HepG2 (cell line): ENCODE data around the gene CTNND1. TPM values are rescaled to one million over a fixed set of nuclear protein-coding genes. Genes with fewer than 3 reads are reported as not detected.

Source experiments
- ARID2 ChIP-seq: sonication (generic); formaldehyde crosslinking; IDR thresholded peaks from 2 replicates; pipeline ENCODE4 v1.8.1; 2022; ENCODE audit warnings: mild to moderate bottlenecking, missing genetic modification reagents, borderline replicate concordance
- DNMT3B ChIP-seq: conservative IDR thresholded peaks from 2 replicates; pipeline ENCODE4 v1.6.1; 2016; ENCODE audit warnings: missing biosample characterization, control low read depth
- ELK4 ChIP-seq: sonication (generic); formaldehyde crosslinking; IDR thresholded peaks from 2 replicates; pipeline ENCODE4 v1.9.0; 2021; ENCODE audit warnings: missing genetic modification reagents, borderline replicate concordance
- HCFC1 ChIP-seq: fragments of 150-350 bp; IDR thresholded peaks from 2 replicates; pipeline ENCODE4 v1.6.1; 2014; ENCODE audit warnings: low read depth, low read length
- MED8 ChIP-seq: sonication (generic); formaldehyde crosslinking; IDR thresholded peaks from 2 replicates; pipeline ENCODE4 v1.8.1; 2023; ENCODE audit warnings: mild to moderate bottlenecking, missing genetic modification reagents; ENCODE audit not compliant: insufficient replicate concordance
- MEF2D ChIP-seq: sonication (generic); formaldehyde crosslinking; IDR thresholded peaks from 2 replicates; pipeline ENCODE4 v1.5.1; 2020; ENCODE audit warnings: mild to moderate bottlenecking, missing genetic modification reagents
- REL ChIP-seq: sonication (generic); formaldehyde crosslinking; conservative IDR thresholded peaks from 2 replicates; pipeline ENCODE4 v1.8.0; 2022; ENCODE audit warnings: mild to moderate bottlenecking, missing genetic modification reagents, moderate library complexity
- SIN3A ChIP-seq: IDR thresholded peaks from 2 replicates; pipeline ENCODE4 v1.6.1; 2011; ENCODE audit warnings: low read depth, mild to moderate bottlenecking, control low read depth, low read length, borderline replicate concordance
- SMYD3 ChIP-seq: sonication (generic); formaldehyde crosslinking; IDR thresholded peaks from 2 replicates; pipeline ENCODE4 v1.8.1; 2023; ENCODE audit warnings: mild to moderate bottlenecking, missing genetic modification reagents
- ZIK1 ChIP-seq: sonication (generic); formaldehyde crosslinking; IDR thresholded peaks from 2 replicates; pipeline ENCODE4 v1.5.0; 2020; ENCODE audit warnings: mild to moderate bottlenecking, low read depth, missing genetic modification reagents, borderline replicate concordance
- ZNF256 ChIP-seq: sonication (generic); formaldehyde crosslinking; conservative IDR thresholded peaks from 2 replicates; pipeline ENCODE4 v1.4.0; 2020; ENCODE audit warnings: missing genetic modification reagents
- ZNF776 ChIP-seq: sonication (generic); formaldehyde crosslinking; IDR thresholded peaks from 2 replicates; pipeline ENCODE4 v1.4.0; 2020; ENCODE audit warnings: mild to moderate bottlenecking, missing genetic modification reagents
- polyA plus RNA-seq, 8 experiments: library from polyadenylated mRNA; depleted of rRNA in 3 of 8; stranded (reverse) in 7 of 8; unstranded in 1 of 8; fragments of >200 nt; fragmentation: Illumina TruSeq in 4 of 8; extraction: Trizol in 4 of 8; gene quantifications; 2 replicates each; pipeline versions ENCODE4 v1.2.1 to v1.2.3, GENCODE V29; 2011 to 2016; ENCODE audit warnings: low read depth in 4 of 8, missing spikeins in 1 of 8, mixed read lengths in 1 of 8; ENCODE audit not compliant: insufficient read depth in 1 of 8
- total RNA-seq, 5 experiments: library from RNA; depleted of rRNA; stranded (reverse); fragments of >200 nt; fragmentation: Illumina TruSeq; extraction: Trizol; gene quantifications; 2 replicates each; pipeline ENCODE4 v1.2.3, GENCODE V29; 2016; ENCODE audit warnings: low read depth in 1 of 5
- TF ChIP-seq, protein P1 (sequence below): sonication (generic); formaldehyde crosslinking; IDR thresholded peaks from 2 replicates; pipeline ENCODE4 v1.4.0; 2020; ENCODE audit warnings: mild to moderate bottlenecking, low read depth, missing genetic modification reagents
- TF ChIP-seq, protein P2 (sequence below): sonication (generic); formaldehyde crosslinking; IDR thresholded peaks from 2 replicates; pipeline ENCODE4 v1.4.0; 2020; ENCODE audit warnings: missing genetic modification reagents
- TF ChIP-seq, protein P3 (sequence below): sonication (generic); formaldehyde crosslinking; IDR thresholded peaks from 2 replicates; pipeline ENCODE4 v1.4.0; 2020; ENCODE audit warnings: mild to moderate bottlenecking, low read depth, missing genetic modification reagents
- TF ChIP-seq, protein P4 (sequence below): sonication (generic); formaldehyde crosslinking; IDR thresholded peaks from 2 replicates; pipeline ENCODE4 v1.9.0; 2022; ENCODE audit warnings: low read depth, missing genetic modification reagents

The CTNND1 gene
- total and polyA plus RNA-seq, 2 of the 13 experiments (the other 11 are each of a cell fraction or from before 2014, with no cell fraction given) = 117 to 128 TPM

DNA sequence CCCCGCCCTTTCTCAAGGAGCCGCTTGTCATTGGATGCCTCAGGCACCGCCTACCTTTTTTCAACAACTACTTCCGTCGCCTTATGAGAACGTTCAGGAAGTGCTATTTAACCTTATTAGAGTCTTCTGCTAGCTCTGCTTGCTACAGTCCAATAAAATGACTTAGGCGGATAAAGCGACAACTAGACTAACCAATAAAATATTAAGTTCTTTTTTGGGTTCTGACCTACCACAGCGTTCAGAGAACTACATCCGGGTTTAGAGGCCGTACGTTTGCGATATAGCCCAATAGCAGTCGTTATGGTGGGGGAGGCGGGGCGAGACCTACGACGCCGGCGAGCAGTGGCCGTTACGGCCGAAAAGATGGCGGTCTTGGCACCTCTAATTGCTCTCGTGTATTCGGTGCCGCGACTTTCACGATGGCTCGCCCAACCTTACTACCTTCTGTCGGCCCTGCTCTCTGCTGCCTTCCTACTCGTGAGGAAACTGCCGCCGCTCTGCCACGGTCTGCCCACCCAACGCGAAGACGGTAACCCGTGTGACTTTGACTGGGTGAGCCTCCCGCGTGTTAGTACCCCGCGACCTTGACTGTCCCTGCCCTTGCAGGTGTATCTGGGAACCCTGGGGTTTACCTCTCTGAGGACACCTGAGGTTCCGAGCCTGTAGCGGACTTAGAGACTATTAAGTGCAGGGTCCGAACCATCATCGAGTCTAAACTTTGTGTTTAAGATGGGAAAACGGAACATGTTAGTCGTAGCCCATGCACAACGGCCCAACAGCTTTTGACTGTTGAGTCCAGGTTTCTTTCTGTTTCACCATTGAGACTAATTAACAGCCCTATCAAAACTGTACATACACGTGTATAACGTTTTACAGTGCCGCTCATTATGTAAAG lies 49.1 kb upstream of the CTNND1 start, which contains the start of gene TMX2 (continued):
- no peak for TF ChIP-seq ELK4
- no peak for TF ChIP-seq ZNF776 (CRISPR knock-in tag)
- peak; percentile 69; the same call in 1 of the 2 replicates for TF ChIP-seq ARID2 (CRISPR knock-in tag)
- TF ChIP-seq SMYD3 (CRISPR knock-in tag) = peak; percentile 75; the same call in 1 of the 2 replicates
- no peak for TF ChIP-seq DNMT3B (CRISPR knock-in tag)
- TF ChIP-seq, protein P1, sequence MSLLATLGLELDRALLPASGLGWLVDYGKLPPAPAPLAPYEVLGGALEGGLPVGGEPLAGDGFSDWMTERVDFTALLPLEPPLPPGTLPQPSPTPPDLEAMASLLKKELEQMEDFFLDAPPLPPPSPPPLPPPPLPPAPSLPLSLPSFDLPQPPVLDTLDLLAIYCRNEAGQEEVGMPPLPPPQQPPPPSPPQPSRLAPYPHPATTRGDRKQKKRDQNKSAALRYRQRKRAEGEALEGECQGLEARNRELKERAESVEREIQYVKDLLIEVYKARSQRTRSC = no peak
- TF ChIP-seq REL = no peak
- TF ChIP-seq ZIK1 = no peak
- no peak; the same call in 1 of the 2 replicates for TF ChIP-seq HCFC1
- no peak for TF ChIP-seq ZNF256 (CRISPR knock-in tag)
- TF ChIP-seq, protein P2, sequence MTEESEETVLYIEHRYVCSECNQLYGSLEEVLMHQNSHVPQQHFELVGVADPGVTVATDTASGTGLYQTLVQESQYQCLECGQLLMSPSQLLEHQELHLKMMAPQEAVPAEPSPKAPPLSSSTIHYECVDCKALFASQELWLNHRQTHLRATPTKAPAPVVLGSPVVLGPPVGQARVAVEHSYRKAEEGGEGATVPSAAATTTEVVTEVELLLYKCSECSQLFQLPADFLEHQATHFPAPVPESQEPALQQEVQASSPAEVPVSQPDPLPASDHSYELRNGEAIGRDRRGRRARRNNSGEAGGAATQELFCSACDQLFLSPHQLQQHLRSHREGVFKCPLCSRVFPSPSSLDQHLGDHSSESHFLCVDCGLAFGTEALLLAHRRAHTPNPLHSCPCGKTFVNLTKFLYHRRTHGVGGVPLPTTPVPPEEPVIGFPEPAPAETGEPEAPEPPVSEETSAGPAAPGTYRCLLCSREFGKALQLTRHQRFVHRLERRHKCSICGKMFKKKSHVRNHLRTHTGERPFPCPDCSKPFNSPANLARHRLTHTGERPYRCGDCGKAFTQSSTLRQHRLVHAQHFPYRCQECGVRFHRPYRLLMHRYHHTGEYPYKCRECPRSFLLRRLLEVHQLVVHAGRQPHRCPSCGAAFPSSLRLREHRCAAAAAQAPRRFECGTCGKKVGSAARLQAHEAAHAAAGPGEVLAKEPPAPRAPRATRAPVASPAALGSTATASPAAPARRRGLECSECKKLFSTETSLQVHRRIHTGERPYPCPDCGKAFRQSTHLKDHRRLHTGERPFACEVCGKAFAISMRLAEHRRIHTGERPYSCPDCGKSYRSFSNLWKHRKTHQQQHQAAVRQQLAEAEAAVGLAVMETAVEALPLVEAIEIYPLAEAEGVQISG (CRISPR knock-in tag) = peak; percentile 85
- TF ChIP-seq, protein P3, sequence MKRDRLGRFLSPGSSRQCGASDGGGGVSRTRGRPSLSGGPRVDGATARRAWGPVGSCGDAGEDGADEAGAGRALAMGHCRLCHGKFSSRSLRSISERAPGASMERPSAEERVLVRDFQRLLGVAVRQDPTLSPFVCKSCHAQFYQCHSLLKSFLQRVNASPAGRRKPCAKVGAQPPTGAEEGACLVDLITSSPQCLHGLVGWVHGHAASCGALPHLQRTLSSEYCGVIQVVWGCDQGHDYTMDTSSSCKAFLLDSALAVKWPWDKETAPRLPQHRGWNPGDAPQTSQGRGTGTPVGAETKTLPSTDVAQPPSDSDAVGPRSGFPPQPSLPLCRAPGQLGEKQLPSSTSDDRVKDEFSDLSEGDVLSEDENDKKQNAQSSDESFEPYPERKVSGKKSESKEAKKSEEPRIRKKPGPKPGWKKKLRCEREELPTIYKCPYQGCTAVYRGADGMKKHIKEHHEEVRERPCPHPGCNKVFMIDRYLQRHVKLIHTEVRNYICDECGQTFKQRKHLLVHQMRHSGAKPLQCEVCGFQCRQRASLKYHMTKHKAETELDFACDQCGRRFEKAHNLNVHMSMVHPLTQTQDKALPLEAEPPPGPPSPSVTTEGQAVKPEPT (CRISPR knock-in tag) = no peak
- no peak for TF ChIP-seq MEF2D
- TF ChIP-seq SIN3A = no peak
- TF ChIP-seq, protein P4, sequence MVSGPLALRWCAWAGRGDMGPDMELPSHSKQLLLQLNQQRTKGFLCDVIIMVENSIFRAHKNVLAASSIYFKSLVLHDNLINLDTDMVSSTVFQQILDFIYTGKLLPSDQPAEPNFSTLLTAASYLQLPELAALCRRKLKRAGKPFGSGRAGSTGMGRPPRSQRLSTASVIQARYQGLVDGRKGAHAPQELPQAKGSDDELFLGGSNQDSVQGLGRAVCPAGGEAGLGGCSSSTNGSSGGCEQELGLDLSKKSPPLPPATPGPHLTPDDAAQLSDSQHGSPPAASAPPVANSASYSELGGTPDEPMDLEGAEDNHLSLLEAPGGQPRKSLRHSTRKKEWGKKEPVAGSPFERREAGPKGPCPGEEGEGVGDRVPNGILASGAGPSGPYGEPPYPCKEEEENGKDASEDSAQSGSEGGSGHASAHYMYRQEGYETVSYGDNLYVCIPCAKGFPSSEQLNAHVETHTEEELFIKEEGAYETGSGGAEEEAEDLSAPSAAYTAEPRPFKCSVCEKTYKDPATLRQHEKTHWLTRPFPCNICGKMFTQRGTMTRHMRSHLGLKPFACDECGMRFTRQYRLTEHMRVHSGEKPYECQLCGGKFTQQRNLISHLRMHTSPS (CRISPR knock-in tag) = no peak
- TF ChIP-seq MED8 (CRISPR knock-in tag) = no peak
